NOMO-1 (cell line): ENCODE measurements around the gene CDKAL1.
"Not testable (repeated sequence)": the region's sequence is repeated elsewhere in the genome, so short reads cannot be mapped to it uniquely, and the experiment has no call there.

Experiments
- DNase-seq, 2 experiments: peaks; one replicate each; lab custom pipeline; 2025; ENCODE audit not compliant: unreplicated experiment in 2 of 2; lab: John Stamatoyannopoulos, UW

Gene CDKAL1

GRCh38 chr6:20549398-20549797 lies 15.1 kb downstream of the CDKAL1 start:
- not testable (repeated sequence) for DNase-seq

- DNase-seq = no peak
Observed at GRCh38 chr6:20554326-20554725, 20.1 kb downstream of the CDKAL1 start.

- DNase-seq = no peak
Observed at GRCh38 chr6:20554817-20555216, 20.6 kb downstream of the CDKAL1 start.

- no peak for DNase-seq
Observed at GRCh38 chr6:20559924-20560551, 25.8 kb downstream of the CDKAL1 start.

- no peak for DNase-seq
Observed at GRCh38 chr6:20563377-20563776, 29.1 kb downstream of the CDKAL1 start.

- DNase-seq = no peak
Observed at GRCh38 chr6:20564269-20564668, 30.0 kb downstream of the CDKAL1 start.

GRCh38 chr6:20564777-20565176 lies 30.5 kb downstream of the CDKAL1 start:
- DNase-seq = peak in 1 of 2 experiments; percentile 40

GRCh38 chr6:20565342-20565741 lies 31.1 kb downstream of the CDKAL1 start:
- peak in 1 of 2 experiments; percentile 42 for DNase-seq

GRCh38 chr6:20566109-20566508 lies 31.9 kb downstream of the CDKAL1 start:
- no peak for DNase-seq

- no peak for DNase-seq
Observed at GRCh38 chr6:20569000-20569610, 34.8 kb downstream of the CDKAL1 start.

- DNase-seq = no peak
Observed at GRCh38 chr6:20571261-20571660, 37.0 kb downstream of the CDKAL1 start.

- DNase-seq = no peak
Observed at GRCh38 chr6:20572288-20572687, 38.0 kb downstream of the CDKAL1 start.

- peak in 1 of 2 experiments; percentile 36 for DNase-seq
Observed at GRCh38 chr6:20572940-20573339, 38.7 kb downstream of the CDKAL1 start.

- DNase-seq = no peak
Observed at GRCh38 chr6:20574355-20574754, 40.1 kb downstream of the CDKAL1 start.

GRCh38 chr6:20575125-20575524 lies 40.9 kb downstream of the CDKAL1 start:
- no peak for DNase-seq

- DNase-seq = no peak
Observed at GRCh38 chr6:20575704-20576451, 41.6 kb downstream of the CDKAL1 start.

- DNase-seq = no peak
Observed at GRCh38 chr6:20577173-20577688, 43.0 kb downstream of the CDKAL1 start.

GRCh38 chr6:20581070-20581469 lies 46.8 kb downstream of the CDKAL1 start:
- DNase-seq = no peak

- DNase-seq = no peak
Observed at GRCh38 chr6:20582586-20583443, 48.6 kb downstream of the CDKAL1 start.

- no peak for DNase-seq
Observed at GRCh38 chr6:20583444-20583800, 49.2 kb downstream of the CDKAL1 start.
